HG02610 (cell line): ENCODE results near the gene DDX31.
"Not testable (repeated sequence)": the region's sequence is repeated elsewhere in the genome, so short reads cannot be mapped to it uniquely, and the experiment has no call there.

ENCODE experiments used
- ATAC-seq: cut with Tn5 transposase; IDR thresholded peaks from one replicate; pipeline ENCODE4 v1.9.1; 2021; ENCODE audit warnings: mild to moderate bottlenecking, moderate library complexity; ENCODE audit not compliant: unreplicated experiment

DDX31 gene

GRCh38 chr9:132669698-132670456, at the start of gene DDX31:
DDX31 (minus strand) TSS chr9:132669983; CDS start chr9:132669934, 49 bp downstream.
- peak; percentile 80 for ATAC-seq

DNA sequence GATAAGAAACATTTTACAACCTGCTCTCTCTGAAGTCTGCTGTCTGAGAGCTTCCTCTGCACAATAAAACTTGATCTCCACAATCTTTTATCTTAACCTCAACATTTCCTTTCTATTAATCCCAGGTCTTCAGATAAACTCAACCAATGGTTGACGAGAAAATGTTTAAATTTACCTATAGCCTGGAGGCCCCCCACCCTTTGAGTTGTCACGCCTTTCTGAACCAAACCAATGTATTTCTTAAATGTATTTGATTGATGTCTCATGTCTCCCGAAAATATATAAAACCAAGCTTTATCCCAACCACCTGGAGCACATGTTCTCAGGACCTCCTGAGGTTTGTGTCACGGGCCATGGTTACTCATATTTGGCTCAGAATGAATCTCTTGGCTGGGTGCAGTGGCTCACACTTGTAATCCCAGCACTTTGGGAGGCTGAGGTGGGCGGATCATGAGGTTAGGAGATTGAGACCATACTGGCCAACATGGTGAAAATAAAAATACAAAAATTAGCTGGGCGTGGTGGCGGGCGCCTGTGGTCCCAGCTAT, 48.7 kb upstream of the DDX31 start:
- not testable (repeated sequence) for ATAC-seq

- no peak for ATAC-seq
These were observed 47.7 kb upstream of the DDX31 start for GRCh38 chr9:132717326-132717945.

DNA sequence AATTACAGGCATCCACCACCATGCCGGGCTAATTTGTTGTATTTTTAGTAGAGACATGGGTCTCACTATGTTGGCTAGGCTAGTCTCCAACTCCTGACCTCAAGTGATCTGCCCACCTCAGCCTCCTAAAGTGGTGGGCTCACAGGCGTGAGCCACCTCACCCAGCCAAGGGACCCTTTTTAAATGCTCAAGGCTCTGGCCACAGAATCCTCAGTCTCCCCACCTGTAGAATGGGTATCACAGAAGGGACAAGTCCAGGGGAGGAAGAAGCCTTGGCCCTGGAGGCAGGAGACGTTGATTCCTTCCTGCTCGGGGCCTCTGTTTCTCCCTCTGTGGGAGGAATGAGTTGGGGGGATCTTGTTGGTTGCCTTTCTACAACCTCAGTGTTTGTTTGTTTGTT, 46.2 kb upstream of the DDX31 start:
- no peak for ATAC-seq

DNA sequence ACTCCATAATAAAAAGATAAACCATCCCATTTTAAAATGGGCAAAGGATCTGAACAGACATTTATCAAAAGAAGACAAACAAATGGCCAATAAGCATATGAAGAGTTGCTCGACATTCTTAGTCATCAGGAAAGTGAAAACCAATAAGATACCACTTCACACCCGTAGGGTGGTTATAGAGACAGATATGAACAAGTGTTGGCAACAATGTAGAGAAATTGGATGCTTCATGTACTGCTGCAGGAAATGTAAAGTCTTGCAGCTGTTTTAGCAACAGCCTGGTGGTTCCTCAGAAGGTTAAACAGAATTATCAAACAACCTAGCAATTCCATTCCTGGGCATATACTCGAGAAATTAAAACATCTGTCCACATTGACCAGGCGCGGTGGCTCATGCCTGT, 43.0 kb upstream of the DDX31 start:
- ATAC-seq, result no peak

- ATAC-seq, result no peak
These were observed 42.1 kb upstream of the DDX31 start for GRCh38 chr9:132711846-132712245.

DNA sequence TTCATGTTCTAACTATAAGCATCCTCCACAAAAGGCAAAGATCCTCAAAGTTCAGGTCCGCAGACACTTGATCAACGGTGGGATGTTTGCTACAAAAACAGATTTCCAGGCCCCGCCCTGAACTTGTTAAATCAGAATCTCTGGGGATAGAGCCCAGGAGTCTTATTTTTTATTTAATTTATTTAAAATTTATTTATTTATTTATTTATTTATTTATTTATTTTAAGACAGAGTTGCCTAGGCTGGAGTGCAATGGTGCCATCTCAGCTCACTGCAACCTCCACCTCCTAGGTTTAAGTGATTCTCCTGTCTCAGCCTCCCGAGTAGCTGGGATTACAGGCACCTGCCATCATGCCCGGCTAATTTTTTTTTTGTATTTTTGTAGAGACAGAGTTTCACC, 41.4 kb upstream of the DDX31 start:
- ATAC-seq, result not testable (repeated sequence)

- no peak for ATAC-seq
These were observed 40.5 kb upstream of the DDX31 start for GRCh38 chr9:132710333-132710732.

DNA sequence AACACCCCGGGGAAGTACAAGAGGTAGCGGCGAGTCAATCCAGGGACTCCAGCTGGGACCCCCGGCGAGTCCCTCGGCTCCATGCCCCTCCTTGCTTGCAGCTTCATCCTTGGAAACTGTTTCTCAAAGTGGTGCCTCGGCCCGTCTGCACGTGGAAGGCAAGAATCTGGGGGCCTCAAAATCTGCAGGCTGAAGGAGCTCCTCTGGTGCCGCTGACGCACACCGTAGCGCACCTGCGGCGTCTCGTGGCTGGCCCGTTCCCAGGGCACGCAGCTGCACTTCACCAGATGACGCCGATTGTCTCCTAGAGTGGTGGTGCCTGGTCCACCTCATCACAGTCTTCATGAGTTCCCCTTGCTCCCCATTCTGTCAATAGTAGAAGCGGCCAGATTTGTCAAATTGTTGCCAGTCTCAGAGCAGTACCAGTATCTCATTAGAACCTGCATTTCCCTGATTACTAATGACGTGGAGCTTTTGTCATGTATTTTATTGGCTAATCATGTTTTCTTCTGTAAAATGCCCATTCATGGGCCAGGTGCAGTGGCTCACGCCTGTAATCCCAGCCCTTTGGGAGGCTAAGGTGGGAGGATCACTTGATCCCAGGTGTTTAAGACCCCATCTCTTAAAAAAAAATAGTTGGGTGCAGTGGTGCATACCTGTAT, 39.1 kb upstream of the DDX31 start:
- ATAC-seq, result no peak

GRCh38 chr9:132708239-132708638, 38.5 kb upstream of the DDX31 start:
- ATAC-seq, result no peak

DNA sequence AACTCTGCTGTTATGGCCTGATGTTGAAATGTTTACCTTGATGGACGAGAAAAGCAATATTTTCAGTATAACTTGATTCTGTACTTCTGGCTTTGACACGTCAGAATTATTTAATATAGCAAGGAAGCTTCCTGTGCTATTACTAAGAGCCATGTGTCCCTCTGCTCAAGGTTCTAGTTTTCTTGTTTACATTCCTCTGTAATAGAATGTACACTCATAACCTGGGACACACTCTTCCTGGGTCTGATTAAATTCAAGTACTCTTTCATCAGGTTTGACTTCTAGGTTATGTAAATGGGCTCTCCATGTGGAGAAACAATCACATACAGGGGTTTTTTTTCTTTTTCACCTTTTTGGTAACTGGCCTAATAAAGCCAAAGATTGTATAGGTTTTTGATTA, 33.6 kb upstream of the DDX31 start:
- ATAC-seq, result no peak

GRCh38 chr9:132702254-132702653, 32.5 kb upstream of the DDX31 start:
- ATAC-seq, result no peak

DNA sequence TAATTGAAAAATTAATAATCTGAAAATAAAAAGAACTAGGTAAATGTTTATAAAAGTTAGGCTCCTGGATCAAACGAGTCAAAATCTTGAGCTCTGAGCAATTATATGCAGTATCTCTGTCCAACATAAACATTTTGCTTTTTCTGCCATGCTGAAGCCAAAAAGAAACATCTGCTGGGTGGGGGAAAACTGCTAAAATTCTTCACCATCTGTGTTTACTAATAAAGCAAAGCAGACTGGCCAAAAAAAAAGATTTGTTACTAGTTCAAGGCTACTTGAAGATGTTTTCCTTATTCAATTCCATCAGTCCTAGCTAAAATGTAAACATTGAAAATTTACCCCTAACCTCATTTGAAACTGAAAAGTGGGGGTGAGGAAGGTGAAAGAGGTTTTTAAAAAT, 30.2 kb upstream of the DDX31 start:
- no peak for ATAC-seq

DNA sequence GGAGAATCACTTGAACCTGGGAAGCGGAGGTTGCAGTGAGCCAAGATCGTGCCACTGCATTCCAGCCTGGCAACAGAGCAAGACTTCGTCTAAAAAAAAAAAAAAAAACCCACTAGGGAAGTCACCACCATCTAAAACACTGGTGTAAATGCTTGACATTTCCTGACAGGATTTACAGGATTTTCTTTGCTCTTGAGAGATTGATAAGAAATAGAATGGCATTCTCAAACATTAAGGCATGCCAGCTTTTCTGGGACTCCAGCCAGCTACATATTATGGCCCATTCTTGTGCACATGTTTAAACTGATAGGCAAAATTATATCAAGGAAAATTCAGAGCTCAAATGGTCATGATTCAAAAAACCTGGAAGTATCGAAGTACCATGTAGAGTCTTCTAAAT, 29.2 kb upstream of the DDX31 start:
- ATAC-seq, result no peak

DNA sequence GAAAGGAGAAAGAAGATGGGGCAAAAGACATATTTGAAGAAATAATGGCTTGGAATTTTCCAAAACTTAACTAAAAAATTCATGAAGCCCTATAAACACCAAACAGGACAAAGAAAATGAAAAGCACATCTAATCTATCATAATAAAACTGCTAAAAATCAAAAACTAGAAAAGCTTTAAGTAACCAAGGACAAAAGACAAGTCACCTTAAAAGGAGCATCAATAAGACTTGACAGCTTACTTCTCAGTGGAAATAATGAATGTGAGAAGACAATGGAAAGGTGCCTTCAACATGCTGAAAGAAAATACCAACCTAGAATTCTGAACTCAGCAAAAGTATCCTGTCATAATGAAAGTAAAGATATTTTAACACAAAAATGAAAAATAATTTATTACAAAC, 27.4 kb upstream of the DDX31 start:
- ATAC-seq, result no peak

DNA sequence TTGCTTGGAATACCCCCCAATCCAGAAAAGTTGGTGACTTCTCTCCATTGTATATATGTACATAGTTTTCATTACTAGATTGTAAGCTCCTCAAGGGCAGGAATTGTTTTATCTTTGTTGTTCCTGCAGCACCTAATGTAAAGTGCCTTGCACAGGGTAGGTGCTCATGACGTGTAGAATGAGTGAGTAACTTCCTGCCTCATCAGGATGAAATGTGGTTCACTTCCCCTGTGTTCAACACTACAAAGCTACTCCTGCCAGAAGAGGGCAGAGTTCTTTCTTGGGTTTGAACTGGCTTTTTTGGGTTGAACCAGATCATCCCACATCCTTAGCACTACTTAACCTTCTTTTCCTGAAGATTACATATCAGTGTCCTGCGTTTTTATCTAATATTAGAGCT, 24.4 kb upstream of the DDX31 start:
- no peak for ATAC-seq

- ATAC-seq, result no peak
These were observed 20.9 kb upstream of the DDX31 start for GRCh38 chr9:132690696-132691095.

GRCh38 chr9:132683873-132684272, 14.1 kb upstream of the DDX31 start:
- no peak for ATAC-seq

- ATAC-seq, result no peak
These were observed 11.8 kb upstream of the DDX31 start for GRCh38 chr9:132681561-132681960.

DNA sequence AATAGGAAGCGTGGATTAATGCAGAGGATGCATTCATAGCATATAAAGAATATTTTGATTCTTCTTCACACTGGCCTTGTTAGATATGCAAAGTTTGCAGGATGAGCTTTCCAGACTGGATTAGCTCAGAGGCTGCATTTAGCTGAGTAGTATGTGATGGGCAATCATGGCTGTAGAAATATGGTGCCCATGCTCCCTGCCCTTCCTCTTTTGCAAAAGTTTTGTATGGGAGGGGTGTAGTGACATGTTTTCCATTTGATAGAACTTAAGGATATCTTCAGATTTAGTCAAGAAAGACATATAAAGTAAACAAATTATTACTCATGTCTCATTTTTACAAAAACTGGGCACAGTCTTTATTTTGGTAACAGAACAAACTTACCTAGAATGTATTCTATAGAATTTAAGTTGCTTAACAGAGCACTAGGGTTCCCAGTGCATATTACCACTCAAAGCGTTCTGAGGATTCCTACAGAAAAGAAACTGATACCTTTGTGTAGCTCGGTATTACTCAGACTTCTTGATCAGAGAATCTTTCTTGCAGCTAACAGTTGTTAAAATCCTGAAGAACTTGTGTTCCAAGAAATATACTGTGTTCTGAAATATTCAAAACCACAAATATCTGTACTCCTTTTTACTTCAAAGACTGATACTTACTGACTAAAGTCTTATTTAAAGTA, 10.3 kb upstream of the DDX31 start:
- no peak for ATAC-seq

GRCh38 chr9:132677976-132678375, 8.2 kb upstream of the DDX31 start:
- ATAC-seq, result no peak
